HepG2 (cell line): Measurements from ENCODE around the gene ASCC2.

ENCODE experiments used
- CEBPB ChIP-seq: IDR thresholded peaks from 2 replicates; pipeline ENCODE4 v1.6.1; 2011; ENCODE audit warnings: low read depth, low read length, improper control_type of control experiment, borderline replicate concordance
- CTCF ChIP-seq: sonication (generic); formaldehyde crosslinking; IDR thresholded peaks from 2 replicates; pipeline ENCODE4 v1.5.0; 2020; ENCODE audit warnings: mild to moderate bottlenecking, missing genetic modification reagents, moderate library complexity
- FOXO4 ChIP-seq: sonication (generic); formaldehyde crosslinking; conservative IDR thresholded peaks from 2 replicates; pipeline ENCODE4 v1.8.1; 2023; ENCODE audit warnings: missing genetic modification reagents
- KDM5A ChIP-seq: fragments of 200-600 bp; sonication (generic); IDR thresholded peaks from 2 replicates; pipeline ENCODE4 v1.7.0; 2018; ENCODE audit warnings: antibody characterized with exemption, mild to moderate bottlenecking, low read length, borderline replicate concordance
- MEIS1 ChIP-seq: sonication (generic); formaldehyde crosslinking; IDR thresholded peaks from 2 replicates; pipeline ENCODE4 v1.9.0; 2021; ENCODE audit warnings: mild to moderate bottlenecking, missing genetic modification reagents, moderate library complexity, borderline replicate concordance
- MIER3 ChIP-seq: IDR thresholded peaks from 2 replicates; pipeline ENCODE4 v1.6.1; 2016; ENCODE audit warnings: missing compliant biosample characterization, borderline replicate concordance
- MTF1 ChIP-seq: sonication (generic); formaldehyde crosslinking; IDR thresholded peaks from 2 replicates; pipeline ENCODE4 v1.5.0; 2020; ENCODE audit warnings: missing genetic modification reagents
- PCBP1 ChIP-seq: fragments of 200-400 bp; formaldehyde crosslinking; IDR thresholded peaks from 2 replicates; pipeline ENCODE4 v1.6.1; 2017; ENCODE audit warnings: mild to moderate bottlenecking, low read depth, low read length, borderline replicate concordance
- POLR2A ChIP-seq, 2 experiments: IDR thresholded peaks; 2 replicates each; pipeline ENCODE4 v1.6.1; 2011; ENCODE audit warnings: low read depth in 2 of 2, low read length in 2 of 2, mild to moderate bottlenecking in 1 of 2, moderate library complexity in 1 of 2; ENCODE audit not compliant: insufficient read depth in 1 of 2
- ZMAT3 ChIP-seq: sonication (generic); formaldehyde crosslinking; conservative IDR thresholded peaks from 2 replicates; pipeline ENCODE4 v1.7.0; 2021; ENCODE audit warnings: missing genetic modification reagents
- ZNF552 ChIP-seq: sonication (generic); formaldehyde crosslinking; IDR thresholded peaks from 2 replicates; pipeline ENCODE4 v1.9.0; 2022; ENCODE audit warnings: missing genetic modification reagents, mild to moderate bottlenecking, borderline replicate concordance

- TF ChIP-seq ZMAT3 (CRISPR knock-in tag) (no peak), MIER3 (CRISPR knock-in tag) (no peak), POLR2A (IDR thresholded peaks at IDR 0.05; ENCODE audit: insufficient read depth in 1 of 2, low read depth in 2 of 2, low read length in 2 of 2) (no peak), KDM5A (no peak), ZNF552 (CRISPR knock-in tag) (no peak), PCBP1 (no peak), FOXO4 (no peak), CTCF (no peak), MTF1 (CRISPR knock-in tag) (no peak), MEIS1 (CRISPR knock-in tag) (no peak), CEBPB (no peak)
These were observed 49.5 kb downstream of the ASCC2 start for GRCh38 chr22:29788339-29789279.
